Epithelial cell of esophagus (primary cell): Measurements from ENCODE around the gene NALCN.

Experiments
- DNase-seq: peaks from one replicate; pipeline ENCODE4 v3.0.0; 2010; ENCODE audit warnings: low read depth
- H3K4me3 ChIP-seq: 2 replicates; pipeline ENCODE4 v1.5.1; 2011; ENCODE audit warnings: mild to moderate bottlenecking, low read length, control low read depth
- TF ChIP-seq, protein P1 (sequence below): IDR thresholded peaks from 2 replicates; pipeline ENCODE4 v1.5.1; 2011; ENCODE audit warnings: low read depth, mild to moderate bottlenecking, low read length, control low read depth, inconsistent platforms; ENCODE audit not compliant: insufficient read depth; ENCODE audit errors: missing control alignments

Gene NALCN

DNA sequence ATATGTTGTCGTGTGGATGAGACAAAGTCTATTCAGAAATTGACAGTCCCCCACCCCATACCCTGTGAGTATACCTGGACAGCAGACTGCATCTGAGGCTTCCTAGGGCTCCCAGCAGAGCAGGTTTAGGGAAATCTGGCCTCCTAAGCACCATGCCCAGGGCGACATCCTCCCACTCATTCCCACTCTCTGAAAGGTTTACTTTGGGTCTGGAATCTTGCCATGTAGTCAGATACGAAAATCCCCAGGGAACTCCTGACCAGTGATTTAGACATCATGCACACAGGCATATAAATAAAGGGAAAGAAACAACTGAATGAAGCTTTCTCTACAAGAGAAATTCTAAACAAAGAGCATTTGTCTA is 717 bp upstream of the NALCN start:
- peak; percentile 76 for DNase-seq
- TF ChIP-seq, protein P1, sequence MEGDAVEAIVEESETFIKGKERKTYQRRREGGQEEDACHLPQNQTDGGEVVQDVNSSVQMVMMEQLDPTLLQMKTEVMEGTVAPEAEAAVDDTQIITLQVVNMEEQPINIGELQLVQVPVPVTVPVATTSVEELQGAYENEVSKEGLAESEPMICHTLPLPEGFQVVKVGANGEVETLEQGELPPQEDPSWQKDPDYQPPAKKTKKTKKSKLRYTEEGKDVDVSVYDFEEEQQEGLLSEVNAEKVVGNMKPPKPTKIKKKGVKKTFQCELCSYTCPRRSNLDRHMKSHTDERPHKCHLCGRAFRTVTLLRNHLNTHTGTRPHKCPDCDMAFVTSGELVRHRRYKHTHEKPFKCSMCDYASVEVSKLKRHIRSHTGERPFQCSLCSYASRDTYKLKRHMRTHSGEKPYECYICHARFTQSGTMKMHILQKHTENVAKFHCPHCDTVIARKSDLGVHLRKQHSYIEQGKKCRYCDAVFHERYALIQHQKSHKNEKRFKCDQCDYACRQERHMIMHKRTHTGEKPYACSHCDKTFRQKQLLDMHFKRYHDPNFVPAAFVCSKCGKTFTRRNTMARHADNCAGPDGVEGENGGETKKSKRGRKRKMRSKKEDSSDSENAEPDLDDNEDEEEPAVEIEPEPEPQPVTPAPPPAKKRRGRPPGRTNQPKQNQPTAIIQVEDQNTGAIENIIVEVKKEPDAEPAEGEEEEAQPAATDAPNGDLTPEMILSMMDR = no peak
- H3K4me3 ChIP-seq = peak overlapping the region; percentile 45

DNA sequence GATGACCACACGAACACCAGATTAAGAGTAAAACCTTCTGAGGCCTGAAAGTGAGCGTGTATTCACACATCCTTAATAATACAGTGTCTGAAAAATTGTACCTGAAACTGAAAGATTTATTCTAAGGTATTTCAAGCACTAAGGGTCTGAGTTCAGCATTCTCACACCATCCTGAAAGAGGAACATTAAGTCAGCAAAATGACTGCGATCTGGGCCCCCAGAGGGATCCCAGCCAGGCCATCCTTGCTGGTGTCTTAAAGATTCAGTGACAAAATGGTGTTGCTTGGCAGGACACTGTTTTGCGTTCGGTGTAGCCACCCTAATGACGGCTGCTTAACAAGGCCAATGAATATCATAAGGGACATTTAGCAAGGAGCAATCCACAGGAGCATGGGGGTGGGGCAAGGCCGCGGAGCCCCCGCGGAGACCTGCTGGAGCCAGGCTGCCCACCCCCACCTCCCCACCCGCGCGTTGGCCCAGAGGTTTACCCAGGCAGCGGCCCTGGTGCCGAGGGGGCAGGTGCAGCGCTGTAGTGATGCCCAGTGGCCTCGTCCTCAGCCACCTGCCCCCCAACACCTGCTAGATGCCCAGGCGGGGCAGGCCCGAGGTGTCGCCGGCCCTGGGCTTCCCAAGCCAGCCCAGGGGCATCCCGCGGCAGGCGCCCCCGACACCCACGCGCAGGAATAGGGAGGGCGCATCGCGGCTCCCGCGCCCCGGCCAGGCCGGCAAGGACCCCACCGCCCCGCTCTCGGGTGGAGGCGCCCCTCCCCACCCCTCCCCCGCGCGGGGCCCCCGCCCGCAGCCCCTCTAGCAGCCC is 742 bp downstream of the NALCN start:
- peak overlapping the region; percentile 8 for H3K4me3 ChIP-seq
- TF ChIP-seq, protein P1 = no peak
- DNase-seq = no peak

- DNase-seq = no peak
- TF ChIP-seq, protein P1 = no peak
- H3K4me3 ChIP-seq = no peak overlapping the region
Observed at GRCh38 chr13:101412076-101412475, 4.2 kb downstream of the NALCN start.

DNA sequence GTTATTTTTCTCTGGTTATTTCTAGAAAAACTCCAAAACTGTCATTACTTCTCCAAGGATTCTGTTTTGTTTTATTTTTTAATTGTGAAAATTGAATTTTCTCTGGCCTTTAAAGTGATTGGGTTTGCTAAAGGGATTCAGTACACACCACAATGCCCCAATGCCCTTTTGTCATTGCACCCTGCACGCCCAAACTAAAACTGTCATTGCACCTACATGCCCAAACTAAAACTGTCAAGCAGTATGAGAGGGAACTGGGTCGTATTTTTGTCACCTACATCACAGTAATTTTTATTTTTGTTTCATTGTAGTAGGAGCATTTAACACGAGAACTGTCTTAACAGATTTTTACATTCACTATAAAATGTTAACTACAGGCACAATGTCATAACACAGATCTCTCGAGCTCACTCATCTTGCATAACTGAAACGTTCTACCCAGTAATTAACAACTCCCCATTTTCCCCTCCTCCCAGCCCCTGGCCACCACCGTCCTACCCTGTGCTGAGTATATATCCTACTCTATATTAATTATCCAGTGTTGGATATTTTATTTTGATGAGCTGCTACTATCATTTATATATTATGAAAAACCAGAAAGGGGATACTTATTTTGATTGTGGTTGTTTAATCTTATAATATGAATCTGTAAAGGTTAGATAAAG is 7.2 kb downstream of the NALCN start:
- TF ChIP-seq, protein P1 = no peak
- no peak for DNase-seq
- H3K4me3 ChIP-seq = no peak overlapping the region

- no peak for DNase-seq
- TF ChIP-seq, protein P1 = no peak
- H3K4me3 ChIP-seq = no peak overlapping the region
Observed at GRCh38 chr13:101408154-101408553, 8.2 kb downstream of the NALCN start.

DNA sequence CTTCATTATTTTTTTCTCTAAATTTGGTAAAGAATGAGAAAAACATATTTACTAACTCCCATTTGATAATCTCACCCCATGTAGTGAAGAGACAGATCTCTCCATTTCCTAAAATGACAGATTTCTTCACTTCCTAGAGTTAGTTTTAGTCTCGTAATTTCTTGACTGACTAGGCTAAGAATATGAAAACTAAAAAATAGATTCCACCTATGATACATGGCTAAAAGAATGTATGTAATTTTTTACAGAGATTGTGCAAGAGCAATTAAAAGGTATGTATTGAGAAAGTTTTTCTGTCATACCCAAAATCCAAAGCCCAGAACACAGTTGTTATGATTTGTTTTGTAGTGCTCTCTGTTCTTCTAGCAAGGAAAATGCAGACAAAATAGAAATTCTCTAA is 9.5 kb downstream of the NALCN start:
- DNase-seq = peak; percentile 44
- TF ChIP-seq, protein P1 = no peak
- no peak overlapping the region for H3K4me3 ChIP-seq
